ENCODE data around the gene CC2D2B.
"Not testable (repeated sequence)": the region's sequence is repeated elsewhere in the genome, so short reads cannot be mapped to it uniquely, and the experiment has no call there.

Gene CC2D2B

DNA sequence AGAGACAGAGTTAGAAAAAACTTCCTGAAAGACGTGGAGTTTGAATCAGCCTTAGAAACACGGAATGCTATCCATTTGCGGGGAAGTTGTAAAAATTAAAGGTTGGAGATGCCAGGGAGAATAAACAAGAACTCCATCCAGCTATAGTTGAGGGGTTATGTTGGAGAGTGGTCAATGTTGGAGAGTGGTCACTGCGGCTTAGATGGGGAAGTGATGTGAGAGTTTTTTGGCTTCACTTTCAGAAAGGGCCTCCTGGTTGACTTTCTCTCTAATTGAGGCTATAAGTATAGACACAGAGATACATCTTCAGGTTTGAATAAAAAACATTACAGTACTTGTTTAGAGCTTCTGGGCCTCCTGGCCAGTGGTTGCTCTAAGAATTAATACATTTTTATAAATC is 675 bp downstream of the CC2D2B start:
- DNase-seq (ENCODE audit: low read depth) = no peak

GRCh38 chr10:95909561-95909960 is 1.8 kb downstream of the CC2D2B start:
- DNase-seq (ENCODE audit: low read depth) = no peak

GRCh38 chr10:95916039-95916438 is 8.3 kb downstream of the CC2D2B start:
- DNase-seq (ENCODE audit: low read depth) = not testable (repeated sequence)

DNA sequence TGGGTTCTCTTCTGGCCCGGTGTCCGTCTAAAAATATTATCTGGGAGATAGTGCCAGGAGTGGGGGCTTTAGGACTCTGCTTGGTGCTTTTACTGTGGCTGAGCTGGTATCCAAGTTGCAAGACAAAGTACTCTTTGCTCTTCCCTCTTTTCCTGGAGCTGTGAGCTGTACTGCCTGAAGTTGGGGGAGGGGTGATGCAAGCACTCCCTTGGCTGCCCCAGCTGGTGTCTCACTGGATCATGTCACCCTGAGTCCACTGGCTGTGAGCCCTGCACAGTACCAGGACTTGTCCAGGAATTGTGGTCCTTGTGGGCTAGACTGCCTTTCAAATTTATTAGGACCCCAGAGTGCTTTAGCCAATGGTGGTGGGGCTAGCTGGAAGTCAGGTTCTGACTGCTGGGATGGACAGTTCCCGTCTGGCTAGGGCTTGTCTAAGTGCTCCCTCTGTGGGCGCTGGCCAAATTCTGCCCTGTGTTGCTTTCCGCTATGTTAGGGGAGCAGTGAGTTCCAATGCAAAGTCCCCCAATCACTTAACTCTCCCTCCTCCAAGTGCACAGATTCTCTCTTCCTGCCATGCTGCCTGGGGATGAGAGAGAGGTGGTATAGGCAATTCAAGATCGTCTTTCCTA is 13.1 kb downstream of the CC2D2B start:
- no peak for DNase-seq (ENCODE audit: low read depth)

DNA sequence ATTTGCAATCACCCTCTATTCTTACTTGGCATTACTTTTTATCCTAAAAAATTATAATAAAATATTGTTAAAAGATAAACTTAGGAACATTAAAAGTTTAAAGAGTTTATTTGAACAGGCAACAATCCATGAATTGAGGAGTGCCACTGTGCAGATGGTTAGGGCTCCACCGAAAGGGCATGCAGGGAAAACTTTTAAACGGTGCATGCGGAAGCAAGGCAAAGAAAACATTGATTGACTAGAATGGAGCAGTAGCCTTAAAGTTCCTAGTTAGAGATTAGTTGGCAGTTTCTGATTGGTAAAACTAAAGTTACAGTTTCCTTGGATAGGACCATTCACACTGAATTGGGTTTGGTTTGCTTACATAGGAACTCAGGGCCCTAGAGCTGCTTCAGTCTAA is 17.3 kb downstream of the CC2D2B start:
- DNase-seq (ENCODE audit: low read depth) = no peak

- no peak for DNase-seq (ENCODE audit: low read depth)
Observed at GRCh38 chr10:95935429-95935828, 27.7 kb downstream of the CC2D2B start.

DNA sequence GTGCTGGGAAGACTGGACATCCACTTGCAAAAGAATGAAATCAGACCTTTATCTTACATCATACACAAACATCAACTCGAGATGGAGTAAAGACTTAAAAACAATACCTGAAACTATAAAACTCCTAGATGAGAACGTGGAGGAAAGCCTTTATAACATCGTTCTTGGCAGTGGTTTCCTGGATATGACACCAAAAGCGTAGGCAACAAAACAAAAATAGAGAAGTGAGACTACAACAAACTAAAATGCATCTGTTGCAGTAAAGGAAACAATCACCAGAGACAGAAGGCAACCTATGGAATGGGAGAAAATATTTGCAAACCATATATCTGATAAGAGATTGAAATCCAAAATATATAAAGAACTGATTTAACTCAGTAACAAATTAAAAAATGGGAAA is 33.3 kb downstream of the CC2D2B start:
- DNase-seq (ENCODE audit: low read depth) = no peak

DNA sequence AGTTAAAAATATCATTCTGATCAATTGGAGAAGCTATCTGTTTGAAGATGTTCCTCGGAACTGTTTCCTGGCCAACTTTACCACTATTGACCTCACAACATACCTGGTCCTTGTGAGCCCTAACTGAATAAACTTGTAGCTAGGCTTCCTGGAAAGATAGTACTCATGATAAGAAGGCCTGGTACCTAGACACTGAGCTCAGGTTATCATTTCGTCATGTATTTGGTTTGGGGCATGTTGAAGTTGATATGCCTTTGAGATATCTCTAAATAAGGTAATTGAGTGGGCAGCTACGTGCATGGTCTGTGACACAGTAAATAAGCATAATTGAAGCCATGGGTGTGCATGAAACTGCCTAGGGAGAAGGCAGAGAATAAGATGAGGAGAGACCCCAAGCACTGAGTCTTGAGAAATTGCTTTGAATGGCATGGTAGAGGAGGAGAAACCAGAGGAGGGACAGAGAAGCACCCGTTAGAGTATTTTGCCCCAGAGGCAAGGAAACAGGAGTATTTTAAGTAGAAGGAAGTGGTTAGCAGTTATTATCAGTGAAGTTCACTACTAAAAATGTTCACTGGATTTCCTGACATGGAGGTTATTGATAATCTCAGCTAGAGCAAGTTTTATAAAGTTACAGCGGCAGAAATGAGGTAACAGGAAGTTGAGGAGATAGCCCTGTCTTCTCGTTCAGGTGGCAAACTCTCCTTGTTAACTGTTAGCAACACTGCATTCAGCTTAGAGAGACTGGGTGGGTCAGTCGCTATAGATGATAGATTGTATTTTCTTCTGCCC is 55.6 kb downstream of the CC2D2B start:
- DNase-seq (ENCODE audit: low read depth) = no peak

GRCh38 chr10:95963991-95964389 is 56.2 kb downstream of the CC2D2B start:
- no peak for DNase-seq (ENCODE audit: low read depth)

DNA sequence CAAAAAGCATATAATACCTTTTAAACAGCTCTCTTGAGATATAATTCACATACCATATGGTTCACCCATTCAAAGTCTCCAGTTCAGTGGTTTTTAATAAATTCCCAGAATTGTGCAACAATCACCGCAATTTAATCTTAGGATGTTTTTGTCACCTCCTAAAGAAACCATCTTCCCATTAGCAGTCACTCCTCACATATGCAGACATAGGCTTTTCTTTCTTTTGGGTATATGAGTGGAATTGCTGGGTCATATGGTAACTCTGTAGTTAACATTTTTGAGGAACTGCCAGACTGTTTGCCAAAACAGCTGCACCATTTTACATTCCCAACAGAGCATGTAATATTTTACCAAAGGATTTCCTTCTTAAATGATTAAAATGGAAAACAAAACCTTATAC is 57.0 kb downstream of the CC2D2B start:
- no peak for DNase-seq (ENCODE audit: low read depth)

DNA sequence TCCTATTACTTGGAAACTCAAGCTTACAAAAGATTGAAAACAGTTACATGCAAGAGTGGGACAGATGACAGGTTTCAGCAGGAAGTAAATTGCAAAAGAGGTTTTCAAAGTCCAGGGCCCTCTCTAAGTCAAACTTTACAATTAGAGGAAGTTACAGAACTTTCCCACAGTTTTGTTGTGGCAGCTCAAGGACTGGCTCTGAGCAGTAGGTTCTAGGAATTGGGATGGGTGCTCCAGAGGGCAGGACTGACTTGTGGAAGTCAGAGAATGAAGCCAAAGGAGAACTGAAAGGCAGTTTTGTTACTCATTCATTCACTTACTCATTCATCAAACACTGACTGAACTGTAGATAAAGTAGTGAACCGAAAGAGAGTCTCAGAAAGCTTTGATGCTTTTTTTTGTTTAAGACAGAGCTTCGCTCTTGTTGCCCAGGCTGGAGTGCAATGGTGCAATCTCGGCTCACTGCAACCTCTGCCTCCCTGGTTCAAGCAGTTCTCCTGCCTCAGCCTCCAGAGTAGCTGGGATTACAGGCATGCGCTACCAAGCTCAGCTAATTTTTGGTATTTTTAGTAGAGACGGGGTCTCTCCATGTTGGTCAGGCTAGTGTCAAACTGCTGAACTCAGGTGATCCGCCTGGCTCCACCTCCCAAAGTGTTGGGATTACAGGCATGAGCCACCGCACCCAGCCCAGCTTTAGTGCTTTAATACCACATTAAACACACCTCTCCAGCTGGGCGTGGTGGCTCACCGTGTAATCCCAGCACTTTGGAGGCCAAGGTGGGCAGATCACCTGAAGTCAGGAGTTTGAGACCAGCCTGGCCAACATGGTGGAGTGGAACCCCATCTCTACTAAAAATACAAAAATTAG is 68.8 kb downstream of the CC2D2B start:
- DNase-seq (ENCODE audit: low read depth) = no peak

DNA sequence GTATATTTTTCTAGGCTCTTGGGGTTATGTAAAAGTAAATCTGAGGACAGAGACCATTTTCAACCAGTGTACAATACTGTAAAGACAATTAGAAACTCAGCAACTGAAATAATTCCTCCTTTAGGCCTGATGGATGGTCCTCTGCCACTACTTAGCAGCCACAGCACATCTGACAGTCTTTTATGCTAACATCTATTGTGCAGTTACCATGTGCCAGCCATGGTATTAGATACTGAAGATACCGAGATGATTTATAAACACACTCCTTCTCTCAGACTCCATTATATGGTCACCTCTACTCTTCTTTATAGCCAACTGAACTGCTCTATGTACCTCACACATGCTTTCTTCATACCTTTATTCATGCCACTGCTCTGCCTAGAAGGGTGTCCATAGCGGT is 74.4 kb downstream of the CC2D2B start:
- no peak for DNase-seq (ENCODE audit: low read depth)

DNA sequence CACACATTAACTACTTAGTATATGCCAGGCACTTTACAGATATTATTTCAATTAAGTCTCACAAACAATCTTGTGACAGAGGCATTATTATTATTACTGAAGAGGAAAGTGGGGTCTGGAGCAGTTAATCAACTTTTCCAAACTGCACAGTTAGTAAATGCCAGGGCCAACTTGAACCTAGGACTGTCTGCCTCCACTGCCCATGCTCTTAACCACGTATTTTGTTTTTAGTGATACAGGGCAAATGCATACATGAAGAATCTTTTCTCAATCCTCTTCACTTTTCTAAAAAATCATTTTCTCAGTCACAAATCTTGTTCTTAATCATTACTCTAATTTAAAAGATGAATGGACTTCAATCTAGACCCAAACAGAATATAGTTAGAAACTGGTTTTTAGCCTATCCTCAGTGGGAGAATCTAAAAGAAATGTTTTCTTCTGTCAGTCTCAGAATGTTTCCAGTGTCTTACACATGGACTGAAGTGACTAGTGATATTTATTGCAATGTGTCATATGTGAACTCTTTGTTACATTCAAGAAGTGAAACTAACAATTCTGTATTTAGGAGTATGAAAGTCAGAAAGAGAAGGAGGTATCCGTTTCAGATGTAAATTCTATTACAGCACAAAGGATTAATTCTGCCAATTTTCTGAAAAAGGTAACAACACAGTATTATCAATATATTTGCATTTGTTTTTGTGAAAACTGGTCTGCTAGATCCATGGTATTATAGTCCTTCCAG is 80.1 kb downstream of the CC2D2B start:
- no peak for DNase-seq (ENCODE audit: low read depth)

- no peak for DNase-seq (ENCODE audit: low read depth)
Observed at GRCh38 chr10:95988702-95989101, 80.9 kb downstream of the CC2D2B start.

DNA sequence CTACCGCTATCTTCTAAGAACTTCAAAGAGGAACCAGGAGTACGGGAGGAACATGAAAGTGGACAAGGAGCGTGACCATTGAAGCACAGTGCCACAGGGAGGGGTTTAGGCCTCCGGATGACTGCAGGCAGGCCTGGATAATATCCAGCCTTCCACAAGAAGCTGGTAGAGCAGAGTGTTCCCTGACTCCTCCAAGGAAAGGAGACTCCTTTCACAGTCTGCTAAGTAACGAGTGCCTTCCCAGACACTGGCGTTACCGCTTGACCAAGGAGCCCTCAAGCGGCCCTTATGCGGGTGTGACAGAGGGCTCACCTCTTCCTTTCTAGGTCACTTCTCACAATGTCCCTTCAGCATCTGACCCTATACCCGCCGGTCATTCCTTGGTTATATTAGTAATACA is 86.6 kb downstream of the CC2D2B start:
- not testable (repeated sequence) for DNase-seq (ENCODE audit: low read depth)

DNA sequence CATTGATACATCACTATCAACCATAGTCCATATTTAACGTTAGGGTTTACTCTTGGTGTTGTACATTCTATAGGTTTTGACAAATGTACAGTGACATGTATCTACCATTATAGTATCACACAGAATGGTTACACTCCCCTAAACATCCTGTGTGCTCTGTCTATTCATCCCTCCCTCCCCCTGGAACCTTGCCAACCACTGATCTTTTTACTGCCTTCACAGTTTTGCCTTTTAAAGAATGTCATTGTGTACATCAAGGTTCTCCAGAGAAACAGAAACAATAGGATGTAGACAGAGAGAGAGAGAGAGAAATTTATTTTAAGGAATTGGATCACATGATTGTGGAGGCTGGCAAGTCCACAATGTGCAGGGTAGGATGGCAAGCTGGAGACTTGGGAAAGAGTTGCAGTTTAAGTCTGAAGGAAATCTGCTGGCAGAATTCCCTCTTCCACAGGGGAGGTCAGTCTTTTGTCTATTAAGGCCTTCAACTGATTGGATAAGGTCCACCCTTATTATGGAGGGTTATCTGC is 90.5 kb downstream of the CC2D2B start:
- no peak for DNase-seq (ENCODE audit: low read depth)

GRCh38 chr10:96013956-96014355 is 106.2 kb downstream of the CC2D2B start:
- no peak for DNase-seq (ENCODE audit: low read depth)

DNA sequence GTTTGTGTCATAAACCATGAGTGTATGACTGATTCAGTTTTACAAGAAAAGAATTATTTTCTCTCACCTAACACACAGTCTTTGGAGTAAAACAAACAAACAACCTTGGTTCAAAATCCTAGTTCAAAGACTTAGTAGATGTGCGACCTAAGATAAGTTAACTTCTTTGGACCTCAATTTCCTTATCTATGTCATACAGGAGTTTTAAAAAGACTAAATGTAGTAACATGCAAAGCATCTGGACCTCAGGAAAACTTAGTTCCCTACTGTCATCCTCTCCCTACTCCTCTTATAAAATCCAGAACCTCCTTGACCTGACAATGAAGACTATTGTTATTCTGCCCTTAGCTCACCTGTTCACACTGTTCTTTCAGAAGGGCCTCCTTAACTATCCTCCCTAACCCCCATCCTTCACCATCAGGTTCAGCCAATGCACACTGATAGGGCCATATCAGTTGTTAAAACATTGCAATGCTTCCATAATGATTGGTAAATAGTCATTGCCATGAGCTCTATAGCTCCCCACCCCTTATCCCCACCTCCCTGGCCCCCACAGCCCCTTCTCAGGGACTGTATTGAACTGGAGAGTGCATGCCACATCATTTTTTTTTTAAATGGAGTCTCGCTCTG is 106.8 kb downstream of the CC2D2B start:
- DNase-seq (ENCODE audit: low read depth) = no peak

DNA sequence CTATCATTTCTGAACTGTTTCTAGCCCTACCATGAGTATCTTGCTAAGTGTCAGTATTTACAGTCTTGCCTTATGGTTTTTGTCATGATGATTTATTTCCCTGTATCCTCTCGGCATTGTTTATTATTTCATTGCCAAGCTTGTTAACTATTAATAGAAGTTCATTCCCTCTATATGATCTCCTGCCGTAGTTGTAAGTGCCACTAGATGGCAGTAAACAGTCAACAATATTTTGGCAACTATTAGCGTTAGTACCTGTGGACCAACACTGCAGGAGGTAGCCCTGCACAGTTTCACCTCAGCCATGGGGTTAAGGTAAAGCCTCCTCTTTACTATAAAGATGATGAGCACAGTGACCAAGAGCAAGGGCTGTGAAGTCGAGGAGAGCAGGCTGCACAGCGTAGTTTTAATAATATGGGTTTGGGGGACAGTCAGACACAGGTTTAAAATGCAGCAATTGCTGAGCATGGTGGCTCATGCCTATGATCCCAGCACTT is 109.5 kb downstream of the CC2D2B start:
- DNase-seq (ENCODE audit: low read depth) = peak; percentile 37

DNA sequence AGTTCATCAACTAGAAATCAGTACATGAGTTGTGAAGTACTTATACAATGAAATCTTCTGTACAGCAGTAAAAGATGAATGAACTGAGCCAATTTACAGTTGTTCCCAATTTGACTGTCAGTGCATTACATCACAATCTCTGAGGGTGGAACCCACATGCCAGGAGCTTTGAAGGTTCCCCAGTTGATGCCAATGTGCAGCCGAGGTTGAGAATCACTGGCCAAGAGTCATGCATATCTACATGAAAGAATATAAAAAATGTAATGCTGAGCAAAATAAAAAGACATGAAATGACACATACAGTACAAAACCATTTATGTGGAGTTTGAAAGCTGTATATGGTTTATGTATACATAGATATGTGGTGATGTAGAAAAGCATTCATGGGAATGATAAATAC is 113.6 kb downstream of the CC2D2B start:
- DNase-seq (ENCODE audit: low read depth) = no peak

GRCh38 chr10:96022739-96023138 is 115.0 kb downstream of the CC2D2B start:
- DNase-seq (ENCODE audit: low read depth) = no peak
